Panc1 (cell line): ENCODE data around the gene MRAS.

Experiments
- CTCF ChIP-seq: fragments of 450-650 bp; IDR thresholded peaks from 2 replicates; pipeline ENCODE4 v1.5.1; 2017; ENCODE audit warnings: mild to moderate bottlenecking
- POLR2AphosphoS5 ChIP-seq: IDR thresholded peaks from 2 replicates; pipeline ENCODE4 v1.6.1; 2012; ENCODE audit warnings: mild to moderate bottlenecking, low read depth, low read length, moderate library complexity
- REST ChIP-seq, 2 experiments: IDR thresholded peaks; 2 replicates each; pipeline ENCODE4 v1.6.1; 2011 to 2012; ENCODE audit warnings: low read depth in 2 of 2, control low read depth in 1 of 2, low read length in 1 of 2, mild to moderate bottlenecking in 1 of 2, moderate library complexity in 1 of 2; ENCODE audit not compliant: insufficient read depth in 1 of 2
- TCF7L2 ChIP-seq: IDR thresholded peaks from 2 replicates; pipeline ENCODE4 v1.6.1; 2011; ENCODE audit warnings: mild to moderate bottlenecking, low read depth, low read length, inconsistent platforms

- TF ChIP-seq POLR2AphosphoS5 (no peak), CTCF (no peak), REST (IDR thresholded peaks at IDR 0.05; ENCODE audit: insufficient read depth in 1 of 2, low read depth in 2 of 2, low read length in 1 of 2) (no peak), TCF7L2 (no peak)
These were observed 102.5 kb downstream of the MRAS start for GRCh38 chr3:138450704-138451424.
